GM12878 (cell line): ENCODE data around the gene SMAGP. TPM values are rescaled to one million over a fixed set of nuclear protein-coding genes. Genes with fewer than 3 reads are reported as not detected.

Source experiments
- HDAC2 ChIP-seq: fragments of 200-600 bp; sonication (generic); IDR thresholded peaks from 2 replicates; pipeline ENCODE4 v1.6.1; 2017
- MTA2 ChIP-seq: fragments of 450-650 bp; IDR thresholded peaks from 2 replicates; pipeline ENCODE4 v1.6.1; 2016; ENCODE audit warnings: low read depth, mild to moderate bottlenecking, moderate library complexity
- NFYB ChIP-seq: IDR thresholded peaks from 2 replicates; pipeline ENCODE4 v1.6.1; 2011; ENCODE audit warnings: low read depth, mild to moderate bottlenecking, low read length, improper control_type of control experiment, moderate library complexity; ENCODE audit not compliant: insufficient read depth
- NR2C2 ChIP-seq: IDR thresholded peaks from 2 replicates; pipeline ENCODE4 v1.6.1; 2011; ENCODE audit warnings: borderline replicate concordance, low read depth; ENCODE audit not compliant: control insufficient read depth, insufficient read length
- PAX5 ChIP-seq: IDR thresholded peaks from 2 replicates; pipeline ENCODE4 v1.6.1; 2011; ENCODE audit warnings: low read depth, low read length, borderline replicate concordance
- SPI1 ChIP-seq: IDR thresholded peaks from 2 replicates; pipeline ENCODE4 v1.6.1; 2011; ENCODE audit warnings: low read depth, mild to moderate bottlenecking, low read length, moderate library complexity, borderline replicate concordance; ENCODE audit not compliant: insufficient read depth
- polyA plus RNA-seq, 11 experiments: library from polyadenylated mRNA; depleted of rRNA in 4 of 11; unstranded in 6 of 11; stranded (reverse) in 5 of 11; fragments of >200 nt; fragmentation: Nextera tagmentation in 4 of 11; fragmentation: Illumina TruSeq in 1 of 11; extraction: Ambion mirVana in 4 of 11; extraction: Trizol in 1 of 11; gene quantifications; 1 replicate in 1 of 11; 2 replicates in 10 of 11; pipeline versions ENCODE4 v1.2.1 to v1.2.3, GENCODE V29; 2011 to 2016; ENCODE audit warnings: inconsistent platforms in 2 of 11, missing spikeins in 2 of 11, low read depth in 1 of 11
- total RNA-seq, 4 experiments: library from RNA; depleted of rRNA in 3 of 4; stranded (reverse); fragments of >200 nt in 3 of 4; fragmentation: Illumina TruSeq in 1 of 4; extraction: Trizol in 1 of 4; gene quantifications; 2 replicates each; pipeline versions ENCODE4 v1.2.1 to v1.2.3, GENCODE V29; 2013 to 2021
- TF ChIP-seq, protein P1 (sequence below): IDR thresholded peaks from 2 replicates; pipeline ENCODE4 v1.6.1; 2011; ENCODE audit warnings: low read depth, mild to moderate bottlenecking, low read length, moderate library complexity, borderline replicate concordance; ENCODE audit errors: extremely low read depth
- TF ChIP-seq, protein P2 (sequence below): fragments of 450-650 bp; IDR thresholded peaks from 2 replicates; pipeline ENCODE4 v1.6.1; 2017; ENCODE audit warnings: mild to moderate bottlenecking
- TF ChIP-seq, protein P3 (sequence below): fragments of 450-650 bp; IDR thresholded peaks from 2 replicates; pipeline ENCODE4 v1.6.1; 2014; ENCODE audit warnings: mild to moderate bottlenecking
- TF ChIP-seq, protein P4 (sequence below): fragments of 450-650 bp; formaldehyde crosslinking; IDR thresholded peaks from 2 replicates; pipeline ENCODE4 v1.4.0; 2020; ENCODE audit warnings: mild to moderate bottlenecking, moderate library complexity

SMAGP gene
- total and polyA plus RNA-seq, 10 of the 15 experiments (the other 5 are each of a cell fraction or from before 2014, with no cell fraction given) = 0.42 to 7.1 (median 3.9) TPM

DNA sequence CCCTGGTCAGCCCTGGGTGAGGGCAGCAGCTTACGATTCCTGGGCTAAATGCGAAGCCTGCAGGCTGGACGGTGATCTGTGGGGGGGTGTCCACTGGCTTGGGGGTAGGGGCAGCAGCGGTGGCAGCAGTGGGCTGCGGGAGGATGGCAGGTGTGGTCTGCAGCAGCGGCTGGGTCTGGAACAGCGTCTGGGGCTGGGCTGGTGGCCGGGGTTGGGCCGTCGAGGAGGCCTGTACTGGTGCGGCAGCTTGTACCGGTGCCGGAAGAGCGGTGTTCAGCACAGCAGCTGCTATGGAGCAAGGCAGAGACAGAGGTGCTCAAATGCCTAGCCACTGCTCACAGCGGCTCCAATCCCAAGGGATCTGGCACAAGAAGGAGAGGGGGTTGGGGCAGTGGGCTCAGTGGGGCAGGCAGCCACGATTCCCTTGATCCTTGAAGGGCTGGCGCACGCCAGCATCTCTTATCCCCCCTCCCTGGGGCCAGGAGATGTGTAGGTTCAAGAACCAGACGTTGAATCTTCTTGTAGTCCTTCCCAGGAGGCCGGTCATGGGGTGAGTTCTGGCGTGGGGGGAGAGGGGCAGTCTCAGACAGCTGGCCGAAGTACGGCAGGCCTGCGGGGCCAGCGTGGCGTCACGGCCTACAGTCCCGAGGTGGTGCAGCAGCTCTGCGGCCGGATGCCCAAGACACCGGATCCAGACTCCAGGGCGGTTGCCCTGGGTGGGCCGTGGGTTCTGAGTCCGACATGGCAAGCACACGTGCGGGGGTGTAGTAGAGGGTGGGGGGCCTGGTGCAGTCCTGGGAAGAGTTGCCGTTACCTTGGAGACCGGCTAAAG, 72.3 kb downstream of the SMAGP start (continued):
- TF ChIP-seq, protein P1, sequence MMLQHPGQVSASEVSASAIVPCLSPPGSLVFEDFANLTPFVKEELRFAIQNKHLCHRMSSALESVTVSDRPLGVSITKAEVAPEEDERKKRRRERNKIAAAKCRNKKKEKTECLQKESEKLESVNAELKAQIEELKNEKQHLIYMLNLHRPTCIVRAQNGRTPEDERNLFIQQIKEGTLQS = no peak
- TF ChIP-seq, protein P2, sequence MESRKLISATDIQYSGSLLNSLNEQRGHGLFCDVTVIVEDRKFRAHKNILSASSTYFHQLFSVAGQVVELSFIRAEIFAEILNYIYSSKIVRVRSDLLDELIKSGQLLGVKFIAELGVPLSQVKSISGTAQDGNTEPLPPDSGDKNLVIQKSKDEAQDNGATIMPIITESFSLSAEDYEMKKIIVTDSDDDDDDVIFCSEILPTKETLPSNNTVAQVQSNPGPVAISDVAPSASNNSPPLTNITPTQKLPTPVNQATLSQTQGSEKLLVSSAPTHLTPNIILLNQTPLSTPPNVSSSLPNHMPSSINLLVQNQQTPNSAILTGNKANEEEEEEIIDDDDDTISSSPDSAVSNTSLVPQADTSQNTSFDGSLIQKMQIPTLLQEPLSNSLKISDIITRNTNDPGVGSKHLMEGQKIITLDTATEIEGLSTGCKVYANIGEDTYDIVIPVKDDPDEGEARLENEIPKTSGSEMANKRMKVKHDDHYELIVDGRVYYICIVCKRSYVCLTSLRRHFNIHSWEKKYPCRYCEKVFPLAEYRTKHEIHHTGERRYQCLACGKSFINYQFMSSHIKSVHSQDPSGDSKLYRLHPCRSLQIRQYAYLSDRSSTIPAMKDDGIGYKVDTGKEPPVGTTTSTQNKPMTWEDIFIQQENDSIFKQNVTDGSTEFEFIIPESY = no peak
- TF ChIP-seq SPI1 = no peak
- TF ChIP-seq NFYB = no peak
- TF ChIP-seq NR2C2 = no peak
- TF ChIP-seq PAX5 = no peak
- TF ChIP-seq HDAC2 = no peak
- TF ChIP-seq, protein P3, sequence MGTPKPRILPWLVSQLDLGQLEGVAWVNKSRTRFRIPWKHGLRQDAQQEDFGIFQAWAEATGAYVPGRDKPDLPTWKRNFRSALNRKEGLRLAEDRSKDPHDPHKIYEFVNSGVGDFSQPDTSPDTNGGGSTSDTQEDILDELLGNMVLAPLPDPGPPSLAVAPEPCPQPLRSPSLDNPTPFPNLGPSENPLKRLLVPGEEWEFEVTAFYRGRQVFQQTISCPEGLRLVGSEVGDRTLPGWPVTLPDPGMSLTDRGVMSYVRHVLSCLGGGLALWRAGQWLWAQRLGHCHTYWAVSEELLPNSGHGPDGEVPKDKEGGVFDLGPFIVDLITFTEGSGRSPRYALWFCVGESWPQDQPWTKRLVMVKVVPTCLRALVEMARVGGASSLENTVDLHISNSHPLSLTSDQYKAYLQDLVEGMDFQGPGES = no peak
- TF ChIP-seq MTA2 = no peak
- TF ChIP-seq, protein P4, sequence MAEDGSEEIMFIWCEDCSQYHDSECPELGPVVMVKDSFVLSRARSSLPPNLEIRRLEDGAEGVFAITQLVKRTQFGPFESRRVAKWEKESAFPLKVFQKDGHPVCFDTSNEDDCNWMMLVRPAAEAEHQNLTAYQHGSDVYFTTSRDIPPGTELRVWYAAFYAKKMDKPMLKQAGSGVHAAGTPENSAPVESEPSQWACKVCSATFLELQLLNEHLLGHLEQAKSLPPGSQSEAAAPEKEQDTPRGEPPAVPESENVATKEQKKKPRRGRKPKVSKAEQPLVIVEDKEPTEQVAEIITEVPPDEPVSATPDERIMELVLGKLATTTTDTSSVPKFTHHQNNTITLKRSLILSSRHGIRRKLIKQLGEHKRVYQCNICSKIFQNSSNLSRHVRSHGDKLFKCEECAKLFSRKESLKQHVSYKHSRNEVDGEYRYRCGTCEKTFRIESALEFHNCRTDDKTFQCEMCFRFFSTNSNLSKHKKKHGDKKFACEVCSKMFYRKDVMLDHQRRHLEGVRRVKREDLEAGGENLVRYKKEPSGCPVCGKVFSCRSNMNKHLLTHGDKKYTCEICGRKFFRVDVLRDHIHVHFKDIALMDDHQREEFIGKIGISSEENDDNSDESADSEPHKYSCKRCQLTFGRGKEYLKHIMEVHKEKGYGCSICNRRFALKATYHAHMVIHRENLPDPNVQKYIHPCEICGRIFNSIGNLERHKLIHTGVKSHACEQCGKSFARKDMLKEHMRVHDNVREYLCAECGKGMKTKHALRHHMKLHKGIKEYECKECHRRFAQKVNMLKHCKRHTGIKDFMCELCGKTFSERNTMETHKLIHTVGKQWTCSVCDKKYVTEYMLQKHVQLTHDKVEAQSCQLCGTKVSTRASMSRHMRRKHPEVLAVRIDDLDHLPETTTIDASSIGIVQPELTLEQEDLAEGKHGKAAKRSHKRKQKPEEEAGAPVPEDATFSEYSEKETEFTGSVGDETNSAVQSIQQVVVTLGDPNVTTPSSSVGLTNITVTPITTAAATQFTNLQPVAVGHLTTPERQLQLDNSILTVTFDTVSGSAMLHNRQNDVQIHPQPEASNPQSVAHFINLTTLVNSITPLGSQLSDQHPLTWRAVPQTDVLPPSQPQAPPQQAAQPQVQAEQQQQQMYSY (CRISPR knock-in tag) = no peak
- TF ChIP-seq, all 136 proteins: peak for 0
